Adrenal gland (tissue), 5 donors: ENCODE measurements around the gene GNAO1.

Experiments used
- POLR2A ChIP-seq, 2 donors: fragments of 450-650 bp; IDR thresholded peaks; one replicate each; pipeline ENCODE4 v1.6.1; 2017; ENCODE audit warnings: antibody characterized with exemption in 2 of 2, mild to moderate bottlenecking in 2 of 2, moderate library complexity in 1 of 2
- TF ChIP-seq, protein P1 (sequence below), 6 experiments: fragments of 450-650 bp in 4 of 6; fragments of 200-600 bp in 2 of 6; sonication (generic) in 1 of 6; IDR thresholded peaks; 1 replicate in 5 of 6; 2 replicates in 1 of 6; pipeline versions ENCODE4 v1.5.1 to v1.8.0; 2016 to 2021; ENCODE audit warnings: antibody characterized with exemption in 6 of 6, mild to moderate bottlenecking in 2 of 6, moderate library complexity in 1 of 6
- donor health status: DM: no; HTN: no; CAD: no.

DNA sequence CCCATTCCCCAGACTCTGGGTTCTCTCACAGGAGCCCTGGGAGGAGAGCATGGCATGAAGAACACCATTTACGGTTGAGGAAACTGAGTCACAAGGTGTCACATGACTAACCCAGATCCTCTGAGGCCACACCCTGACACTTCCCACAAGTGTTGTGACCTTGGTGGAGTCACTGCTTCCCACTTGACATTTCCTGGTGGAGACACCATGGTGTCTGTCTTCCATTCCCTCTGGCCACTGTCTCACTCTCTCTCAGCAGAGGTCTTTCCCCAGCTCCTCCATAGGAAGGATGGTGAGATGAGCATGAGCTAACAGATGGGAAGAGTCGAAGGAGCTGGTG lies 116.2 kb downstream of the GNAO1 start:
- TF ChIP-seq, protein P1, sequence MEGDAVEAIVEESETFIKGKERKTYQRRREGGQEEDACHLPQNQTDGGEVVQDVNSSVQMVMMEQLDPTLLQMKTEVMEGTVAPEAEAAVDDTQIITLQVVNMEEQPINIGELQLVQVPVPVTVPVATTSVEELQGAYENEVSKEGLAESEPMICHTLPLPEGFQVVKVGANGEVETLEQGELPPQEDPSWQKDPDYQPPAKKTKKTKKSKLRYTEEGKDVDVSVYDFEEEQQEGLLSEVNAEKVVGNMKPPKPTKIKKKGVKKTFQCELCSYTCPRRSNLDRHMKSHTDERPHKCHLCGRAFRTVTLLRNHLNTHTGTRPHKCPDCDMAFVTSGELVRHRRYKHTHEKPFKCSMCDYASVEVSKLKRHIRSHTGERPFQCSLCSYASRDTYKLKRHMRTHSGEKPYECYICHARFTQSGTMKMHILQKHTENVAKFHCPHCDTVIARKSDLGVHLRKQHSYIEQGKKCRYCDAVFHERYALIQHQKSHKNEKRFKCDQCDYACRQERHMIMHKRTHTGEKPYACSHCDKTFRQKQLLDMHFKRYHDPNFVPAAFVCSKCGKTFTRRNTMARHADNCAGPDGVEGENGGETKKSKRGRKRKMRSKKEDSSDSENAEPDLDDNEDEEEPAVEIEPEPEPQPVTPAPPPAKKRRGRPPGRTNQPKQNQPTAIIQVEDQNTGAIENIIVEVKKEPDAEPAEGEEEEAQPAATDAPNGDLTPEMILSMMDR (IDR thresholded peaks at IDR 0.05): no peak
- TF ChIP-seq POLR2A (IDR thresholded peaks at IDR 0.05): no peak
